Neural cell (in vitro differentiated cells): ENCODE measurements around the gene ATXN7L3B. TPM values are rescaled to one million over a fixed set of nuclear protein-coding genes. Genes with fewer than 3 reads are reported as not detected.

Experiments
- H2AFZ ChIP-seq: fragments of 200-600, 300-800 bp; sonication (generic), shearing (Covaris generic); 2 replicates; pipeline ENCODE4 v1.6.0; 2014; ENCODE audit warnings: low read depth, mild to moderate bottlenecking, antibody characterized with exemption, low read length, moderate library complexity
- H3F3A ChIP-seq: fragments of 200-600 bp; shearing (Covaris generic); 2 replicates; pipeline ENCODE4 v1.6.1; 2016; ENCODE audit warnings: mild to moderate bottlenecking, moderate library complexity, mixed read lengths, antibody characterized with exemption, low read length; ENCODE audit not compliant: insufficient read depth, poor library complexity, severe bottlenecking
- H3K27ac ChIP-seq: fragments of 200-600, 300-800 bp; sonication (generic), shearing (Covaris generic); 2 replicates; pipeline ENCODE4 v1.5.1; 2014; ENCODE audit warnings: mild to moderate bottlenecking, low read length, moderate library complexity
- H3K27me3 ChIP-seq: fragments of 300-800, 200-600 bp; sonication (generic), shearing (Covaris generic); 2 replicates; pipeline ENCODE4 v1.6.0; 2014; ENCODE audit warnings: mild to moderate bottlenecking, low read depth, low read length, moderate library complexity; ENCODE audit not compliant: insufficient read depth
- H3K36me3 ChIP-seq: fragments of 300-800, 200-600 bp; sonication (generic), shearing (Covaris generic); 2 replicates; pipeline ENCODE4 v1.5.1; 2014; ENCODE audit warnings: mild to moderate bottlenecking, antibody characterized with exemption, low read length, moderate library complexity; ENCODE audit not compliant: insufficient read depth
- H3K4me2 ChIP-seq: fragments of 300-800, 200-600 bp; sonication (generic), shearing (Covaris generic); 2 replicates; pipeline ENCODE4 v1.6.0; 2014; ENCODE audit warnings: mild to moderate bottlenecking, low read length
- H3K4me3 ChIP-seq: fragments of 300-800, 200-600 bp; sonication (generic), shearing (Covaris generic); 2 replicates; pipeline ENCODE4 v1.5.1; 2014; ENCODE audit warnings: mild to moderate bottlenecking, low read length, moderate library complexity
- H3K79me2 ChIP-seq: fragments of 200-600 bp; shearing (Covaris generic); replicated peaks from 2 replicates; pipeline ENCODE4 v1.6.0; 2014; ENCODE audit warnings: mild to moderate bottlenecking, low read length, moderate library complexity; ENCODE audit not compliant: insufficient read depth
- H3K9ac ChIP-seq: fragments of 300-800, 200-600 bp; sonication (generic), shearing (Covaris generic); 2 replicates; pipeline ENCODE4 v1.6.1; 2016; ENCODE audit warnings: mild to moderate bottlenecking, low read length, mixed read lengths
- H3K9me2 ChIP-seq: fragments of 200-600 bp; shearing (Covaris generic); 2 replicates; pipeline ENCODE4 v1.6.1; 2016; ENCODE audit warnings: mild to moderate bottlenecking, low read length, mixed read lengths; ENCODE audit not compliant: insufficient read depth
- H3K9me3 ChIP-seq: fragments of 200-600, 300-800 bp; sonication (generic), shearing (Covaris generic); 2 replicates; pipeline ENCODE4 v1.6.1; 2016; ENCODE audit warnings: mild to moderate bottlenecking, mixed run types, low read length, moderate library complexity, mixed read lengths
- H4K20me1 ChIP-seq: fragments of 200-600 bp; shearing (Covaris generic); 2 replicates; pipeline ENCODE4 v1.6.1; 2016; ENCODE audit warnings: mild to moderate bottlenecking, mixed run types; ENCODE audit not compliant: insufficient read depth
- CTCF ChIP-seq: fragments of 450-650 bp; IDR thresholded peaks from 2 replicates; pipeline ENCODE4 v1.5.1; 2014; ENCODE audit warnings: antibody characterized with exemption, mild to moderate bottlenecking, moderate library complexity; ENCODE audit not compliant: poor library complexity, severe bottlenecking
- EP300 ChIP-seq: fragments of 450-650 bp; conservative IDR thresholded peaks from 2 replicates; pipeline ENCODE4 v1.6.1; 2014; ENCODE audit warnings: antibody characterized with exemption, mild to moderate bottlenecking, moderate library complexity; ENCODE audit not compliant: poor library complexity, severe bottlenecking
- EZH2 ChIP-seq: fragments of 200-600, 300-800 bp; shearing (Covaris generic), sonication (generic); IDR thresholded peaks from 2 replicates; pipeline ENCODE4 v1.6.1; 2014; ENCODE audit warnings: antibody characterized with exemption, low read length, borderline replicate concordance, mild to moderate bottlenecking; ENCODE audit not compliant: insufficient read depth, poor library complexity, severe bottlenecking
- MXI1 ChIP-seq: fragments of 450-650 bp; conservative IDR thresholded peaks from 2 replicates; pipeline ENCODE4 v1.6.1; 2014; ENCODE audit warnings: antibody characterized with exemption, mild to moderate bottlenecking; ENCODE audit not compliant: poor library complexity, severe bottlenecking
- POLR2AphosphoS5 ChIP-seq: IDR thresholded peaks from 2 replicates; pipeline ENCODE4 v1.6.1; 2012
- RAD21 ChIP-seq: fragments of 450-650 bp; conservative IDR thresholded peaks from 2 replicates; pipeline ENCODE4 v1.6.1; 2014; ENCODE audit warnings: antibody characterized with exemption, mild to moderate bottlenecking, moderate library complexity
- SMC3 ChIP-seq: fragments of 450-650 bp; conservative IDR thresholded peaks from 2 replicates; pipeline ENCODE4 v1.6.1; 2014; ENCODE audit warnings: antibody characterized with exemption, mild to moderate bottlenecking, moderate library complexity; ENCODE audit not compliant: poor library complexity
- TAF1 ChIP-seq: IDR thresholded peaks from 2 replicates; pipeline ENCODE4 v1.6.1; 2012; ENCODE audit warnings: low read depth
- polyA plus RNA-seq: library from polyadenylated mRNA; depleted of rRNA; stranded (reverse); fragments of >200 nt; gene quantifications from 2 replicates; pipeline ENCODE4 v1.2.3, GENCODE V29; 2014
- TF ChIP-seq, protein P1 (sequence below): IDR thresholded peaks from 2 replicates; pipeline ENCODE4 v1.6.1; 2012; ENCODE audit warnings: borderline replicate concordance

ATXN7L3B gene
- polyA plus RNA-seq, 1 donor from 2014 or later, result 90.3 TPM

- no peaks in the 10 kb centered on the region for H3K27me3 ChIP-seq
- no peaks in the 10 kb centered on the region for H3K9me3 ChIP-seq
- no peak for TF ChIP-seq POLR2AphosphoS5
- TF ChIP-seq EP300, result no peak
- no peak for TF ChIP-seq CTCF
- TF ChIP-seq RAD21, result no peak
- TF ChIP-seq SMC3, result no peak
- no peak for TF ChIP-seq EZH2
- TF ChIP-seq, protein P1, sequence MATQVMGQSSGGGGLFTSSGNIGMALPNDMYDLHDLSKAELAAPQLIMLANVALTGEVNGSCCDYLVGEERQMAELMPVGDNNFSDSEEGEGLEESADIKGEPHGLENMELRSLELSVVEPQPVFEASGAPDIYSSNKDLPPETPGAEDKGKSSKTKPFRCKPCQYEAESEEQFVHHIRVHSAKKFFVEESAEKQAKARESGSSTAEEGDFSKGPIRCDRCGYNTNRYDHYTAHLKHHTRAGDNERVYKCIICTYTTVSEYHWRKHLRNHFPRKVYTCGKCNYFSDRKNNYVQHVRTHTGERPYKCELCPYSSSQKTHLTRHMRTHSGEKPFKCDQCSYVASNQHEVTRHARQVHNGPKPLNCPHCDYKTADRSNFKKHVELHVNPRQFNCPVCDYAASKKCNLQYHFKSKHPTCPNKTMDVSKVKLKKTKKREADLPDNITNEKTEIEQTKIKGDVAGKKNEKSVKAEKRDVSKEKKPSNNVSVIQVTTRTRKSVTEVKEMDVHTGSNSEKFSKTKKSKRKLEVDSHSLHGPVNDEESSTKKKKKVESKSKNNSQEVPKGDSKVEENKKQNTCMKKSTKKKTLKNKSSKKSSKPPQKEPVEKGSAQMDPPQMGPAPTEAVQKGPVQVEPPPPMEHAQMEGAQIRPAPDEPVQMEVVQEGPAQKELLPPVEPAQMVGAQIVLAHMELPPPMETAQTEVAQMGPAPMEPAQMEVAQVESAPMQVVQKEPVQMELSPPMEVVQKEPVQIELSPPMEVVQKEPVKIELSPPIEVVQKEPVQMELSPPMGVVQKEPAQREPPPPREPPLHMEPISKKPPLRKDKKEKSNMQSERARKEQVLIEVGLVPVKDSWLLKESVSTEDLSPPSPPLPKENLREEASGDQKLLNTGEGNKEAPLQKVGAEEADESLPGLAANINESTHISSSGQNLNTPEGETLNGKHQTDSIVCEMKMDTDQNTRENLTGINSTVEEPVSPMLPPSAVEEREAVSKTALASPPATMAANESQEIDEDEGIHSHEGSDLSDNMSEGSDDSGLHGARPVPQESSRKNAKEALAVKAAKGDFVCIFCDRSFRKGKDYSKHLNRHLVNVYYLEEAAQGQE, result no peak
- no peak for TF ChIP-seq MXI1
- no peak for TF ChIP-seq TAF1
- no peaks in the 10 kb centered on the region for H3K79me2 ChIP-seq
- H3K4me3 ChIP-seq, result no peak overlapping the region
- H3K36me3 ChIP-seq, result no peaks in the 10 kb centered on the region
- no peaks in the 10 kb centered on the region for H3K9me2 ChIP-seq
- H3F3A ChIP-seq, result no peaks in the 10 kb centered on the region
- H3K4me2 ChIP-seq, result no peak overlapping the region
- no peak overlapping the region for H3K9ac ChIP-seq
- no peak overlapping the region for H2AFZ ChIP-seq
- no peaks in the 10 kb centered on the region for H4K20me1 ChIP-seq
- H3K27ac ChIP-seq, result no peak overlapping the region
Observed at GRCh38 chr12:74552201-74552600, 14.6 kb downstream of the ATXN7L3B start.

DNA sequence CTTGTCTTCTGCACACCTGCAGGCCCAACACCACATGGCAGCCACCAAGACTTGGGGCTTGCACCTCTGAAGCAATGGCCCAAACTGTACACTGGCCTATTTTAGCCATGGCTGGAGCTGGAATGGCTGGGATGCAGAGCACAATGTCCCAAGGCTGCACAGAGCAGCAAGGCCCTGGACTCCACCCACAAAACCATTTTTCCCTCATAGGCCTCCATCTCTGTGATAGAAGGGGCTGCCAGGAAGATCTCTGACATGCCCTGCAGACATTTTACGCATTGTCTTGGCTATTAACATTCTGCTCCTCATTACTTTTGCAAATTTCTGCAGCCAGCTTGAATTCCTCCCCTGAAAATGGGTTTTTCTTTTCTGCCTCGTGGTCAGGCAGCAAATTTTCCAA is 22.1 kb downstream of the ATXN7L3B start:
- Histone ChIP-seq H4K20me1 (no peaks in the 10 kb centered on the region), H3K9me2 (no peaks in the 10 kb centered on the region), H3K79me2 (no peaks in the 10 kb centered on the region), H3K27ac (no peak overlapping the region), H3K9me3 (no peaks in the 10 kb centered on the region), H2AFZ (no peak overlapping the region), H3K36me3 (no peaks in the 10 kb centered on the region), H3K9ac (no peak overlapping the region), H3F3A (no peaks in the 10 kb centered on the region), H3K27me3 (no peaks in the 10 kb centered on the region), H3K4me3 (no peak overlapping the region), H3K4me2 (no peak overlapping the region)
- no peak for TF ChIP-seq MXI1
- TF ChIP-seq, protein P1, result no peak
- TF ChIP-seq TAF1, result no peak
- TF ChIP-seq SMC3, result no peak
- TF ChIP-seq EP300, result no peak
- TF ChIP-seq CTCF, result no peak
- TF ChIP-seq EZH2, result no peak
- no peak for TF ChIP-seq RAD21
- TF ChIP-seq POLR2AphosphoS5, result no peak
